ENCODE results near the gene MRAP.

MRAP gene

DNA sequence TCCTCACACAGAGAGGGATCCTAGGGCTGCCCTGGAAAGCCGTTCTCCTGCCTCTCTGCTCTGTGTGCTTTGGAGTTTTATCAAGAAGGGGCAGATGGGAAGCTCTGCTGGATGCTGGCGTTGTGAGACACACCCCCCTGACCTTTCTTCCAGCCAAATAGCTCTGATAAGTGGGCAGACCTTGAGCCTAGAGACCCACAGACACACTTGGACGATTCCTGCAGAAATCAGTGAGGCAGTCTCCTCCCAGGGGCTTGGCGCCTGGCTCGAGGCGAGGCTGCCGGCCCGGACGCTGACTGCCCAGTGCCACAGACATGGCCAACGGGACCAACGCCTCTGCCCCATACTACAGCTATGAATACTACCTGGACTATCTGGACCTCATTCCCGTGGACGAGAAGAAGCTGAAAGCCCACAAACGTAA, at the start of gene MRAP:
Gene MRAP, plus strand, starts transcription at position 198 of the 424 bp plus-strand sequence. Its CDS starts 117 bp downstream, at position 315.
- no peak for DNase-seq (ENCODE audit: low read depth)
- TF ChIP-seq, protein P1, sequence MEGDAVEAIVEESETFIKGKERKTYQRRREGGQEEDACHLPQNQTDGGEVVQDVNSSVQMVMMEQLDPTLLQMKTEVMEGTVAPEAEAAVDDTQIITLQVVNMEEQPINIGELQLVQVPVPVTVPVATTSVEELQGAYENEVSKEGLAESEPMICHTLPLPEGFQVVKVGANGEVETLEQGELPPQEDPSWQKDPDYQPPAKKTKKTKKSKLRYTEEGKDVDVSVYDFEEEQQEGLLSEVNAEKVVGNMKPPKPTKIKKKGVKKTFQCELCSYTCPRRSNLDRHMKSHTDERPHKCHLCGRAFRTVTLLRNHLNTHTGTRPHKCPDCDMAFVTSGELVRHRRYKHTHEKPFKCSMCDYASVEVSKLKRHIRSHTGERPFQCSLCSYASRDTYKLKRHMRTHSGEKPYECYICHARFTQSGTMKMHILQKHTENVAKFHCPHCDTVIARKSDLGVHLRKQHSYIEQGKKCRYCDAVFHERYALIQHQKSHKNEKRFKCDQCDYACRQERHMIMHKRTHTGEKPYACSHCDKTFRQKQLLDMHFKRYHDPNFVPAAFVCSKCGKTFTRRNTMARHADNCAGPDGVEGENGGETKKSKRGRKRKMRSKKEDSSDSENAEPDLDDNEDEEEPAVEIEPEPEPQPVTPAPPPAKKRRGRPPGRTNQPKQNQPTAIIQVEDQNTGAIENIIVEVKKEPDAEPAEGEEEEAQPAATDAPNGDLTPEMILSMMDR (IDR thresholded peaks at IDR 0.05; ENCODE audit: control insufficient read depth, insufficient read depth, low read depth, low read length, missing control alignments), result no peak
- H3K4me3 ChIP-seq (ENCODE audit: control insufficient read depth, low read depth, low read length), result no peak within 1 kb of the TSS

DNA sequence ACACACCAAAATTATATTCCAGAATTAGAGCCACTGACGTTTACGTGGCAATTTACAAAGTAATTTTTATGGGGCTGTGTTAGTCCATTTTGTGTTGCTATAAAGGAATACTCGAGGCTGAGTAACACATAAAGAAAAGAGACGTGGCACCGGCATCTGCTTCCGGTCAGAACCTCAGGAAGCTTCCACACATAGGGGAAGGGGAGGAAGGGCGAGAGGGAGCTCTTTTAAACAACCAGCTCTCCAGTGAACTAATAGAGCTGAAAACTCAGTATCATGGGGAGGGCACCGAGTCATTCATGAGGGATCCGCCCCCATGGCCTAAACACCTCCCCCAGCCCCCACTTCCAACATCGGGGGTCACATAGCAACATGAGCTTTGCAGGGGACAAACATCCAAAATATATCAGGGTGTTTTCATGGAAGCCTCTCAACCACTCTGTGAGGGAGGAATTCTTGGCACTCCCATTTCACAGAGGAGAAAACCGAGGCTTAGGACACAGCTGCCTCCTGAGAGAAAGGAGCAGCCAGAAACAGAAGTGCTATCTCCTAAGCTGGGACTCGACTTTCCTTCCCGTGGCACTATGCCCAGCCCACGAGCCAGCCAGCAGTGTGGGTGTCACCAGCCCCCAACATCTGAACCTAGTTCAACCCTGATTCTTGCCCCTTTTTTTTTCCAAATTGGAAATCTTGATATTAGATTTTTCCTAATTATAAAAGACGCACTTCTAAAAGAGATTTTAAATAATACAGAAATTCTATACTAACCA, 49.0 kb upstream of the MRAP start:
- TF ChIP-seq, protein P1 (IDR thresholded peaks at IDR 0.05; ENCODE audit: control insufficient read depth, insufficient read depth, low read depth, low read length, missing control alignments), result no peak
- no peak overlapping the region for H3K4me3 ChIP-seq (ENCODE audit: control insufficient read depth, low read depth, low read length)
- DNase-seq (ENCODE audit: low read depth), result no peak

DNA sequence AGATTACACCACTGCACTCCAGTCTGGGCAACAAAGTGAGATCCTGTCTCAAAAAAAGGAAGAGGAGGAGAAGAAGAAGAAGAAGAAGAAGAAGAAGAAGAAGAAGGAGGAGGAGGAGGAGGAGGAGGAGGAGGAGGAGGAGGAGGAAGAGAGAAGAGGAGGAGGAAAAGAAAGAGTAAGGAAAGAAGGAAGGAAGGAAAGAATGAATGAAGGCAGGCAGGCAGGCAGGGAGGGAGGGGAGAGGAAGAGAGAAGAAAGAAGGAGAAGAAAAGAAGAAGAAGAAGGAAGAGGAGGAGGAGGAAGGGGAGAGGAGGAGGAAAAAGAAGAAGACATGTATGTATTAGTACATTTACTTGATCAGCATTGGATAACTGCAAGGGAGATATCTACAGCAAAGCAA, 46.5 kb upstream of the MRAP start:
- no peak overlapping the region for H3K4me3 ChIP-seq (ENCODE audit: control insufficient read depth, low read depth, low read length)
- TF ChIP-seq, protein P1 (IDR thresholded peaks at IDR 0.05; ENCODE audit: control insufficient read depth, insufficient read depth, low read depth, low read length, missing control alignments), result no peak
- DNase-seq (ENCODE audit: low read depth), result no peak

DNA sequence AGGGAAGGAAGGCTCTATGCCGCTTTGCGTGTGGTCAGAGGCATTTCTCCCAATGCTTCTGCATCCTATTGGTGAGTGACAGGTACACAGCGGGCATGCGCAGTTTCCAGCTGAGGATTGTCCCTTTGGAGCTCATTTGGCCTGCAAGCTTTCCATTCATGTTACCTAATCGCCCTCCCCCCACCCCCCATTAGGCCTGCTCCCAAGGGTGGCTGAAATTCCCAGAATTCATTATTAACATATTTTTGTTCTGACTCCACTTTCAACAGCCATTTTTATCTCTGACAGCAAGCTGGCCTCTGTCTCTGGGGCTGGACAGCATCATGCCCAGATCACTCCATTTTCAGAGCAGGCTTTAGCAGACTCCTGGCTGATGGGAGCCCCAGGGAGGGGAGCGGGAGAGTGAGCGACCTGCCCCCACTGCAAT, 45.4 kb upstream of the MRAP start:
- no peak overlapping the region for H3K4me3 ChIP-seq (ENCODE audit: control insufficient read depth, low read depth, low read length)
- DNase-seq (ENCODE audit: low read depth), result no peak
- TF ChIP-seq, protein P1 (IDR thresholded peaks at IDR 0.05; ENCODE audit: control insufficient read depth, insufficient read depth, low read depth, low read length, missing control alignments), result no peak

DNA sequence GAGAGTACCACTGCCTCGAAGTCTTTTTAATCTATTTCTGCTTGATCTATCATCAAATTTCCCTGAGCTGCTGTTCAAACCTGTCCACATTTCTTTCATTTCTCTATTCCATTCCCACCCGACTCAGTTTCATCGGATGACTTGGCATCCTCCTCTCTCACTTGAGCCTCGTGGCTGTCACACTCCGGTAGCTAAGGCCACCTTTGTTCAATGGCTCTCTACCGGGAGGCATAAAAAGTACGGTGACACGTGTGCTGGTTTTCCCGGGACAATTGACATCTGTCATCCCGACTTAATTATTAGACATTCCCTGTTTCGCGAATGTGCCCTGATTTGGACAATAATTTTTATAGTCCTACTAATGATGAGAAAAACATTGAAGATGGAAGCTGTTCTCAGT, 42.4 kb upstream of the MRAP start:
- DNase-seq (ENCODE audit: low read depth), result no peak
- no peak overlapping the region for H3K4me3 ChIP-seq (ENCODE audit: control insufficient read depth, low read depth, low read length)
- TF ChIP-seq, protein P1 (IDR thresholded peaks at IDR 0.05; ENCODE audit: control insufficient read depth, insufficient read depth, low read depth, low read length, missing control alignments), result no peak

DNA sequence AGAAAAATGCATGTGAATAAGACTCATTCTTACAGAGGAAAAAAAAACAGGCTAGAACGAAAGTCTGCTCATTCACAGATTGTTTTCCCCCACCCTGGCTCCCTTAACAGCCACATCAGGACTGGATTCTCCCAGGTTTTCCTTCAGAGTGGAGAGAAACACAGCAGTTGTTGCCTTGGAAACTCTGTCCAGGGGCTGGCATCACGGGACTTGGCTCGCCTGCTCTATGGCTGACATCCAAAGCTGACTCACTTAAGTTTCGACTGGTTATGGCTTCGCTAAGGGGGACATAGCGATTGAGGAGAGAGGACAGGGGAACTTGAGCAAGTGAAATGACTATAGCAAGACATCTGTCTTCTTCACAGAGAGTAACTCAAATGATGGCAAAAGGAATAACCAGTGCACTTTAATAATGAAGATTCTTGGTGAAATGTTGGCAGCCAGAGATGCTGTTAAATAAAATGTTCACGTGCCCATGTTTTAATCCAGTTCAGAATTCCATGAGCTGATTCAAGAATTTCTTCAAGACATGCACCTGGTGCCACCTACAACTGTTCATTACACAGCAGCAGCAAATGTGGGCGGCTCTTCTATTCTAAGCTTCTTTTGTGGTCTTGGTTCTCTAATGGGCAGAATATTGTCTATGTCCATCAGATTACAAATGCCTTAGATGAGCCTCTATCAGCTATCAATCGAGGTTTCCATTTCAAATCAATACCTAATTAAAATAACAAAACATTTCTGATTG, 41.6 kb upstream of the MRAP start:
- TF ChIP-seq, protein P1 (IDR thresholded peaks at IDR 0.05; ENCODE audit: control insufficient read depth, insufficient read depth, low read depth, low read length, missing control alignments), result no peak
- peak; percentile 55 for DNase-seq (ENCODE audit: low read depth)
- no peak overlapping the region for H3K4me3 ChIP-seq (ENCODE audit: control insufficient read depth, low read depth, low read length)
